Measurements from ENCODE around the gene ASXL1. TPM values are rescaled to one million over a fixed set of nuclear protein-coding genes. Genes with fewer than 3 reads are reported as not detected.
"Not testable (repeated sequence)": the region's sequence is repeated elsewhere in the genome, so short reads cannot be mapped to it uniquely, and the experiment has no call there.

The ASXL1 gene
- total RNA-seq, 1 donor from 2014 or later: 79.1 TPM

- intact Hi-C loops (cut with DNase I): no loop called here
- ATAC-seq: no peak
These were observed 36.9 kb downstream of the ASXL1 start for GRCh38 chr20:32395066-32395465.

DNA sequence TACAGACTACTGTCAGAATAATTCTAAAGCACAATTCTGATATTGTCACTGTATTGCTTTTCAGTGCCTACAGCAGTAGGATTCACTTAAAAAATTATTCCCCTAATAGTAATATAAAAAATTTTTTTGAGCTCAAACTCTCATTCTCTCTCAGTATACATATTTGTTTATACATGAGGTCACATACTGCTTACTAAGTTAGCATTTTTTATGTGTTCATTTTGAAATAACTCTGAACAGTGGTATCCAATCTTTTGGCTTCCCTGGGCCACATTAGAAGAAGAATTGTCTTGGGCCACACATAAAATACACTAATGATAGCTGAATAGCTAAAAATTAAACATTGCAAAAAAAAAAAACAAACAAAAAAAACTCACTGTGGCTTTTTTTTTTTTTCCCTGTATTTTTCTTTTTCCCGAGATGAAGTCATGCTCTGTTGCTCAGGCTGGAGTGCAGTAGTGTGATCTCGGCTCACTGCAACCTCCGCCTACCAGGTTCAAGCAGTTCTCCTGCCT is 38.6 kb downstream of the ASXL1 start:
- TF ChIP-seq, protein P1, sequence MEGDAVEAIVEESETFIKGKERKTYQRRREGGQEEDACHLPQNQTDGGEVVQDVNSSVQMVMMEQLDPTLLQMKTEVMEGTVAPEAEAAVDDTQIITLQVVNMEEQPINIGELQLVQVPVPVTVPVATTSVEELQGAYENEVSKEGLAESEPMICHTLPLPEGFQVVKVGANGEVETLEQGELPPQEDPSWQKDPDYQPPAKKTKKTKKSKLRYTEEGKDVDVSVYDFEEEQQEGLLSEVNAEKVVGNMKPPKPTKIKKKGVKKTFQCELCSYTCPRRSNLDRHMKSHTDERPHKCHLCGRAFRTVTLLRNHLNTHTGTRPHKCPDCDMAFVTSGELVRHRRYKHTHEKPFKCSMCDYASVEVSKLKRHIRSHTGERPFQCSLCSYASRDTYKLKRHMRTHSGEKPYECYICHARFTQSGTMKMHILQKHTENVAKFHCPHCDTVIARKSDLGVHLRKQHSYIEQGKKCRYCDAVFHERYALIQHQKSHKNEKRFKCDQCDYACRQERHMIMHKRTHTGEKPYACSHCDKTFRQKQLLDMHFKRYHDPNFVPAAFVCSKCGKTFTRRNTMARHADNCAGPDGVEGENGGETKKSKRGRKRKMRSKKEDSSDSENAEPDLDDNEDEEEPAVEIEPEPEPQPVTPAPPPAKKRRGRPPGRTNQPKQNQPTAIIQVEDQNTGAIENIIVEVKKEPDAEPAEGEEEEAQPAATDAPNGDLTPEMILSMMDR (IDR thresholded peaks at IDR 0.05): no peak
- DNase-seq (no peak), ATAC-seq (no peak)
- no peaks in the 10 kb centered on the region for H3K9me3 ChIP-seq
- intact Hi-C loops (cut with DNase I): no loop called here
- no peak overlapping the region for H3K27ac ChIP-seq
- no peaks in the 10 kb centered on the region for H3K36me3 ChIP-seq
- peaks cover 7% of the 10 kb centered on the region for H3K4me1 ChIP-seq
- no peaks in the 10 kb centered on the region for H3K27me3 ChIP-seq
- H3K4me3 ChIP-seq: no peak overlapping the region

More at GRCh38 chr20:32395066-32395465, 36.9 kb downstream of the ASXL1 start:
- Histone ChIP-seq H3K27me3 (no peaks in the 10 kb centered on the region), H3K27ac (no peak overlapping the region), H3K36me3 (peaks cover 11% of the 10 kb centered on the region), H3K9me3 (no peaks in the 10 kb centered on the region), H3K4me1 (peaks cover 7% of the 10 kb centered on the region), H3K4me3 (no peak overlapping the region)
- TF ChIP-seq, protein P1 (IDR thresholded peaks at IDR 0.05): no peak
- DNase-seq: no peak

DNA sequence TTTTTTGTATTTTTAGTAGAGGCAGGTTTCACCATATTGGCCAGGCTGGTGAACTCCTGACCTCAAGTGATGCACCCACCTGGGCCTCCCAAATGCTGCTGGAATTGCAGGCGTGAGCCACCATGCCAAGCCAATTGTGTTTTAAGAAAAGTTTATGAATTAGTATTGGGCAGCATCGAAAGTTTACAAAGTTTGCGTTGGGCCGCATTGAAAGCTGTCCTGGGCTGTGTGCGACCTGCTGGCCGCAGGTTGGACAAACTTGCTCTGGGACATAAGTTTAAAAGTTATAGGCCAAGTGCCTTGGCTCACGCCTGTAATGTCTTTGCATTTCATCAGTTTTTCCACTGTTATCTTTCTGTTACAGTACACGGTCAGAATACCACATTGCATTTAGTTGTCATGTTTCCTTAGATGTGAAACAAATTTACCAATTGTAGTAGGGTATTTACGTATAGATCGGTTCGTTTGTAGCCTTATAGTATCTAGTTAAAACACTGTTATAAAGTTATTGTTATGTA is 39.5 kb downstream of the ASXL1 start:
- H3K27ac ChIP-seq: no peak overlapping the region
- H3K4me1 ChIP-seq: peaks cover 7% of the 10 kb centered on the region
- H3K36me3 ChIP-seq: no peaks in the 10 kb centered on the region
- H3K9me3 ChIP-seq: no peaks in the 10 kb centered on the region
- H3K4me3 ChIP-seq: no peak overlapping the region
- TF ChIP-seq, protein P1 (IDR thresholded peaks at IDR 0.05): no peak
- intact Hi-C loops (cut with DNase I): no loop called here
- H3K27me3 ChIP-seq: no peaks in the 10 kb centered on the region
- no peak for ATAC-seq
- no peak for DNase-seq

DNA sequence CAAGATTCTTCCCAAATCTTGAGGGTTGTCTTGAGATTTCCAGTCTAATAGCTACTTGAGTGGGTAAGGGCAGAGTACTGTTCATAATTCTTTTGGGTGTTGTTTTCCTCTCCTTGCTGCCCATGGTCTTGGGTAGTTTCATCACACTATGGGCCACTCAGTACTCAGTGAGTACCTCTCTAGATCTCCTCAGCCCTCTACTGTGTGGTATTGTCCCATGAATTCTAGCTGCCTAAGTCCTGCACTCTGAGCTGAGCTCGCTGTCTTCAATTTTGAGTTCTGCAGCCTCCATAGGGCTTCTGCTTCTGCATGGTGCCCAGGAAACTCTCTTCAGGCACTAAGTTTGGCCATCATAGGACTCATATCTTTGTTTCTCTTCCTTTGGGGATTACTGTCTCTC is 42.3 kb downstream of the ASXL1 start:
- ATAC-seq: peak; percentile 62
- Histone ChIP-seq H3K9me3 (no peaks in the 10 kb centered on the region), H3K36me3 (no peaks in the 10 kb centered on the region), H3K27ac (no peak overlapping the region), H3K27me3 (no peaks in the 10 kb centered on the region), H3K4me3 (no peak overlapping the region), H3K4me1 (peaks cover 4% of the 10 kb centered on the region)
- no peak for DNase-seq
- intact Hi-C loops (cut with DNase I): no loop called here
- TF ChIP-seq, protein P1 (IDR thresholded peaks at IDR 0.05): no peak

- DNase-seq: no peak
- H3K9me3 ChIP-seq: no peaks in the 10 kb centered on the region
- ATAC-seq: no peak
- H3K27ac ChIP-seq: no peak overlapping the region
- H3K4me3 ChIP-seq: no peak overlapping the region
- H3K4me1 ChIP-seq: no peaks in the 10 kb centered on the region
- H3K27me3 ChIP-seq: no peaks in the 10 kb centered on the region
- TF ChIP-seq, protein P1 (IDR thresholded peaks at IDR 0.05): no peak
- intact Hi-C loops (cut with DNase I): no loop called here
- peaks cover 9% of the 10 kb centered on the region for H3K36me3 ChIP-seq
These were observed 45.9 kb downstream of the ASXL1 start for GRCh38 chr20:32404017-32404416.

DNA sequence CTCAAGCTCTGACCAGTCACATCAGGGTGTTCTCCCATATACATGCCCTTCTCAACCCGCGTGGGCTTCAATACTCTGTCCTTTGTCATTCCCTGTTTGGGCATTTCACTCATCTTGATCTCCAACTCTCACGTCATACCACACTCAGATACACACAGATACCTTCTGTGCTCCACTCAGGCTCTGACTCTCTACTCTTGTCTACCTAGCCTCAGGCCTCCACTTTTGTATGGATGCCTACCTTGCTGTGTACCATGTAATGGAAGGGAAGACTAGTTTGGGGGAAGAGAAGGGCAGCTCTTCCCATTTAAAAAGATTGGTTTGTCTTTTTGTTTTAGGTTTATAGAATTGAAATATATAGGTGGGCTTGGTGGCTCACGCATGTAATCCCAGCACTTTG is 48.6 kb downstream of the ASXL1 start:
- intact Hi-C loops (cut with DNase I): no loop called here
- TF ChIP-seq, protein P1 (IDR thresholded peaks at IDR 0.05): no peak
- H3K4me1 ChIP-seq: no peaks in the 10 kb centered on the region

DNA sequence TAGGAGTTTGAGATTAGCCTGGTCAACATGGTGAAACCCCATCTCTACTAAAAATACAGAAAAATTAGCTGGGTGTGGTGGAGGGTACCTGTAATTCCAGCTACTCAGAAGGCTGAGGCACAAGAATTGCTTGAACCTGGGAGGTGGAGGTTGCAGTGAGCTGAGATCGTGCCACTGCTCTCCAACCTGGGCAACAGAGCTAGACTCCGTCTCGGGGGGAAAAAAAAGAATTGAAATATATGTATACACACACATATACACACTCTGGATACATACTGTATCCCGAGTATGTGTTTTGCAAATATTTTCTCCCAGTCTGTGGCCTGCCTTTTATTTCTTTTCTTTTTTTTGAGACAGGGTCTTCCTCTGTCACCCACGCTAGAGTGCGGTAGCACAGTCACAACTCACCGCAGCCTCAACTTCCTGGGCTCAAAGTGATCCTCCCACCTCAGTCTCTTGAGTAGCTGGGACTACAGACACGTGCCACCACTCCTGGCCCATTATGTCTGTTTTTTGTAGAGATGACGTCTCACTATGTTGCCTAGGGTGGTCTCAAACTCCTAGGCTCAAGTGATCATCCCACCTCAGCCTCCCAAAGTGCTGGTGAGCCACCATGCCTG is 49.1 kb downstream of the ASXL1 start:
- DNase-seq: not testable (repeated sequence)

More for the DNA sequence above, 48.6 kb downstream of the ASXL1 start:
- Histone ChIP-seq H3K27ac (no peak overlapping the region), H3K4me3 (no peak overlapping the region), H3K9me3 (no peaks in the 10 kb centered on the region), H3K36me3 (peaks cover 9% of the 10 kb centered on the region), H3K27me3 (no peaks in the 10 kb centered on the region)
- no peak for DNase-seq
- no peak for ATAC-seq

More for the DNA sequence above, 49.1 kb downstream of the ASXL1 start:
- H3K4me3 ChIP-seq; ATAC-seq; H3K9me3 ChIP-seq; H3K27ac ChIP-seq; H3K4me1 ChIP-seq; H3K27me3 ChIP-seq; H3K36me3 ChIP-seq; intact Hi-C loops (cut with DNase I): not testable (repeated sequence)

All from upper lobe of right lung (tissue), 1 donor.